ENCODE data around the gene DNAH8.
A peak's percentile ranks its signal among the peaks of the same experiment; 100 is the strongest.

DNAH8 gene

GRCh38 chr6:38702558-38703397 is 12.3 kb upstream of the DNAH8 start, which contains the start of gene GLO1:
Gene GLO1, minus strand, starts transcription at chr6:38703145. Its CDS starts 91 bp downstream, at chr6:38703054.
- DNase-seq: peak; percentile 99

- no peak for DNase-seq
These were observed 11.0 kb upstream of the DNAH8 start for GRCh38 chr6:38703949-38704590.

- no peak for DNase-seq
These were observed 9.2 kb upstream of the DNAH8 start for GRCh38 chr6:38705924-38706323.

GRCh38 chr6:38708496-38708895 is 6.6 kb upstream of the DNAH8 start:
- no peak for DNase-seq

- no peak for DNase-seq
These were observed 1.3 kb upstream of the DNAH8 start for GRCh38 chr6:38713812-38714211.

- no peak for DNase-seq
These were observed 684 bp upstream of the DNAH8 start for GRCh38 chr6:38714239-38715015.

GRCh38 chr6:38716825-38717224 is 1.7 kb downstream of the DNAH8 start:
- DNase-seq: no peak

GRCh38 chr6:38719358-38719757 is 4.2 kb downstream of the DNAH8 start:
- DNase-seq: no peak

GRCh38 chr6:38720295-38720694 is 5.2 kb downstream of the DNAH8 start:
- no peak for DNase-seq

- no peak for DNase-seq
These were observed 6.9 kb downstream of the DNAH8 start for GRCh38 chr6:38722038-38722437.

- DNase-seq: no peak
These were observed 7.7 kb downstream of the DNAH8 start for GRCh38 chr6:38722727-38723334.

- DNase-seq: no peak
These were observed 8.7 kb downstream of the DNAH8 start for GRCh38 chr6:38723783-38724182.

GRCh38 chr6:38724343-38724742 is 9.2 kb downstream of the DNAH8 start:
- DNase-seq: no peak

- no peak for DNase-seq
These were observed 10.5 kb downstream of the DNAH8 start for GRCh38 chr6:38725414-38726183.

GRCh38 chr6:38728203-38728602 is 13.1 kb downstream of the DNAH8 start:
- no peak for DNase-seq

GRCh38 chr6:38730140-38730862 is 15.2 kb downstream of the DNAH8 start:
- DNase-seq: no peak

- no peak for DNase-seq
These were observed 21.8 kb downstream of the DNAH8 start for GRCh38 chr6:38736951-38737350.

- DNase-seq: no peak
These were observed 23.1 kb downstream of the DNAH8 start for GRCh38 chr6:38738261-38738660.

GRCh38 chr6:38739532-38739931 is 24.4 kb downstream of the DNAH8 start:
- DNase-seq: no peak

GRCh38 chr6:38749473-38749872 is 34.4 kb downstream of the DNAH8 start:
- no peak for DNase-seq

GRCh38 chr6:38750968-38751615 is 36.0 kb downstream of the DNAH8 start:
- no peak for DNase-seq
